ENCODE results near the gene EEIG1.
"Not testable (repeated sequence)": the region's sequence is repeated elsewhere in the genome, so short reads cannot be mapped to it uniquely, and the experiment has no call there.

The EEIG1 gene

DNA sequence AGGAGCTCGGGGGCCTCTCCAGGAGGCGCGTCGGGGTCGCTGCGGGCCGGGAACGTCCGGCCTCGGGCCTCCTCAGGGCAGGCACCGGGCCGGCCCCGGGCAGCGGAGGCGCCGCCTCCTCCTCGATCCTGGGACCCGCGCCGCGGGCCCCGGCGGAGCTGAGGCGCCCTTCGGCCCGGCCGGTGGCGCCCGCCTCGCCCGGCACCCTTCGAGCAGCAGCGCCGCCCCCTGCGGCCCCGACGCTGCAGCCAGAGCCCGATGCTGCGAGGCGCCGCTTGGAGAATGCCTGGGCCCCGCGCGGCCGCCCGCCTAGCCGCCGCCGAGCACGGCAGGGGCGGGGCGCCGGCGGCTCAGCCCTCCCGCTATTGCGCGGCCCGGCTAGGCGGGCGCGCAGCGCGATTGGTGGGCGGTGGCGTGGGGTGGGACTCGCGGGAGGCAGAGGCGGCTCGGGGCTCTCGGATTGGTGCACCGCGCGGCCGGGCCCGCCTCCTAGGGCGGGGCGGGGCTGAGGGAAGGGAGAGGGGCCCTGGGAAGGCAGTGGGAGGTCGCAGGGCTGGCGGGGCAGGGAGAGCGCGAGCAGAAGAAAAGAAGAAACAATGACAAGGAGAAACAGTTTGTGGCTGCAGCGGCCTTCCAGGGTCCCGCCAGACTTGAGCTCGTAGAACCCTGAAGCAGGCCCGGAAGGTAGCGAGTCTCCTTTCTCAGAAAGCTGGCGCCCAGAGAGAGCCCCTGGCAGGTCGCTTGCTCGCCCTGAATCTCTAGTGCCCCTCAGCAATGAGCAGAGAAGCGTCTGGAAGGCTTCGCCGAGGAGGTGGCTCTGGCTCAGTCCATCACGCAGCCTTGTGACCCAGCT, at the start of gene EEIG1:
TSS of gene EEIG1 (minus strand) at position 284 of the 853 bp plus-strand sequence. CDS start 852 bp downstream, outside the sequence.
- peak; percentile 98 to 99 for DNase-seq

- no peak for DNase-seq
Observed at GRCh38 chr9:128027705-128028104, 46.9 kb upstream of the EEIG1 start.

- peak; percentile 69 to 73 for DNase-seq
Observed at GRCh38 chr9:128026773-128027541, 46.2 kb upstream of the EEIG1 start.

DNA sequence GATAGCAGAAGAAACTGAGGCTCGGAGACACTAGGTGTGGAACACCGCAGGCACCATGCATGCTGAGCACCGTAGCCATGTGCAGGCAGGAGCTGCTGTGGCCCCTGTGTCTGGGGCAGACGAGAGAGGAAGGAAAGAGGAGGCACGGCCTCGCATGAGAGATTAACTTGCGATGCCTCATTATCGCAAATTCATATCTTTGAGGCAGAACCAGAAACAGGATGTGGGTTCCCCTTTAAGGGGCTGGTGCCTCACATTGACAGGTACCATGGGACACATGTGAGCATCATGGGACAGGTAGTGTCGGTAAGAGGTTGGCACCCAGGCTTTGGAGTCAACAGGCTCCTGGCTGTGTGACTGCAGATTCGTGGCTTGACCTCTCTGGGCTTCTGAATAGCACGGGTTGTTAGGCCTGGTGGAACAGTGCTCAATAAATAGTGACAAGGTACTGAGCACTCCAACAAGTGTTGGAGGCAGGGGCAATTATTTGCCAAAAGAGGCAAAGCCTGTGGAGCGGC, 45.5 kb upstream of the EEIG1 start:
- DNase-seq: peak; percentile 73 to 76

DNA sequence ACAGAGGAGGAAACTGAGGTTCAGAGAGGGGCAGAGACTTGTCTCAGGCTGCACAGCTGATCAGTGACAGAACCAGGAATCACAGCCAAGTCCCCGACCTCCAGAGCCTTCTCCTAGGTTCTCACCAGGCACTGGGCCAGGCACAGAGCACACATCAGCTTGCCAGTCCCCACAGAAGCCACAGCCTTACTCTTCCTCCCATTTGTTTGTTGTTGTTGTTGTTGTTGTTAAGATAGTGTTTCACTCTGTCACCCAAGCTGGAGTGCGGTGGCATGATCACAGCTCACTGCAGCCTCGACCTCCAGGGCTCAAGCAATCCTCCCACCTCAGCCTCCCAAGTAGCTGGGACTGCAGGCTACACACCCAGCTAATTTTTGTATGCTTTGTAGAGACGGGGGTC, 44.9 kb upstream of the EEIG1 start:
- DNase-seq: no peak

- DNase-seq: no peak
Observed at GRCh38 chr9:128024761-128025308, 44.0 kb upstream of the EEIG1 start.

GRCh38 chr9:128023671-128024070, 42.9 kb upstream of the EEIG1 start:
- DNase-seq: not testable (repeated sequence)

DNA sequence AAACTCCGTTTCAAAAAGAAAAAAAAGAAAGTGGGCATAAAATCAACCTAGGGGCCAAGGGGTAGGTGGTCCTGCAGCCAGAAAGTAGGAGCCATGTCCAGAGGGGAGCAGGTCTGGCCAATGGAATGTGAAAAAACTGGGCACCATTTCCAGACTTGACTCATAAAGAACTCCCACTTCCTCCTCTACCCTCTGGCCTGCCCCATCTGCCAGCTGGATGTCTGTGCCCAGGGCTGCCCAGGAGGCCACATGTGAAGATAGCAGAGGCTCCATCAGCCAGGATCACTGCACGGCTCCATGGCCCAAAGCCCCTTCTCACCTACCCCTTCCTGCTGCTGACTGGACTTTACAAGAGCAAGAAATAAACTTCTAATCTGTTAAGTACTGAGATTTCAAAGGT, 42.1 kb upstream of the EEIG1 start:
- DNase-seq: no peak

DNA sequence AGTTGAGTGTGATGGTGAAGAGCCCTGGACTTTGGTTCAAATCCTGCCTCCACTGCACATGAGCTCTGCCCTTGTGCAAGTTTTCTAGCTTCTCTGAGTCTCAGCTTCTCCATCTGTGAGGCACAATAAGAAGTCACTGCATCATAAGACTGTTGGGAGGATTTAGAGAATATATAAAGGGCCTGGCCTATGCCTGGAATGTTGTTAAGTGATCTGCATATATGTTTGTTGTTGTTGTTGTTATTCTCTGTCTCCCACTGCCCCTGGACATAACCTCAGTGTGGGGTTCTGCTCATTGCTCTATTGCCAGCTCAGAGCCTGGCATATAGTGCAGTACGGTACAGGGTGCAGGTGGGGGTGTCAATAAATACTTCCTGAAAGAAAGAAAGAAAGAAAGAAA, 40.3 kb upstream of the EEIG1 start:
- DNase-seq: no peak

- no peak for DNase-seq
Observed at GRCh38 chr9:128020692-128021091, 39.9 kb upstream of the EEIG1 start.

GRCh38 chr9:128015696-128016095, 34.9 kb upstream of the EEIG1 start:
- DNase-seq: no peak

GRCh38 chr9:128011071-128011817, 30.5 kb upstream of the EEIG1 start:
- no peak for DNase-seq

GRCh38 chr9:128009639-128010038, 28.9 kb upstream of the EEIG1 start:
- no peak for DNase-seq

- no peak for DNase-seq
Observed at GRCh38 chr9:128008171-128008570, 27.4 kb upstream of the EEIG1 start.

- peak; percentile 89 to 90 for DNase-seq
Observed at GRCh38 chr9:128007566-128008138, 26.9 kb upstream of the EEIG1 start.

DNA sequence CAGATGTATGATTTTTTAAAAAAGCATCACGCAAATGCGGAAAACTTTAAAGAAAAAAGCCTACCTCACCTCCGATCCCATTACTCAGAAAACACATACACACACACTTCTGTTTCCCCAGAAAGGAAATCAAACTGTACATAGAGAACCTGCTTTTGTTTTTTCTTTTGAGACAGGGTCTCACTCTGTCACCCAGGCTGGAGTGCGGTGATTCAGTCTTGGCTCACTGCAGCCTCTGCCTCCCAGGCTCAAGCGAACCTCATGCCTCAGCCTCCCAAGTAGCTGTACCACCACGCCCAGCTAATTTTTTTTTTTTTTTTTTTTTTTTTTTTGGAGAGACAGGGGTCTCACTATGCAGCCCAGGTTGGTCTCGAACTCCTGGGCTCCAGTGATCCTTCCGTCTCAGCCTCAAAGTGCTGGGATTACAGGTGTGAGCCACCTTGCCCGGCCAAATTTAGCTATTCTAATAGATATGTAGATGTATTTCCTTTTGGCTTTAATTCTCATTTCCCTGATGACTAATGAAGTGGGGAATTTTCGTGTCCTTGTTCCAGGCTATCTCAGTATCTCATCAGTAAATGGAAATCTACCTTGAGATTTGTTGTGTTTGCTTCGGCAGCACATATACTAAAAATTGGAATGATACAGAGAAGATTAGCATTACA, 25.7 kb upstream of the EEIG1 start:
- no peak for DNase-seq

GRCh38 chr9:128005923-128006322, 25.1 kb upstream of the EEIG1 start:
- peak in 1 of 2 experiments; percentile 30 for DNase-seq

- DNase-seq: no peak
Observed at GRCh38 chr9:128003966-128004604, 23.3 kb upstream of the EEIG1 start.

- no peak for DNase-seq
Observed at GRCh38 chr9:128002959-128003358, 22.2 kb upstream of the EEIG1 start.

GRCh38 chr9:128001779-128002298, 21.1 kb upstream of the EEIG1 start:
- DNase-seq: no peak
